ENCODE data around the gene ATG4B. TPM values are rescaled to one million over a fixed set of nuclear protein-coding genes. Genes with fewer than 3 reads are reported as not detected.

Gene ATG4B
- polyA plus RNA-seq, 4 donors: 58.9 to 113 (median 87.1) TPM

DNA sequence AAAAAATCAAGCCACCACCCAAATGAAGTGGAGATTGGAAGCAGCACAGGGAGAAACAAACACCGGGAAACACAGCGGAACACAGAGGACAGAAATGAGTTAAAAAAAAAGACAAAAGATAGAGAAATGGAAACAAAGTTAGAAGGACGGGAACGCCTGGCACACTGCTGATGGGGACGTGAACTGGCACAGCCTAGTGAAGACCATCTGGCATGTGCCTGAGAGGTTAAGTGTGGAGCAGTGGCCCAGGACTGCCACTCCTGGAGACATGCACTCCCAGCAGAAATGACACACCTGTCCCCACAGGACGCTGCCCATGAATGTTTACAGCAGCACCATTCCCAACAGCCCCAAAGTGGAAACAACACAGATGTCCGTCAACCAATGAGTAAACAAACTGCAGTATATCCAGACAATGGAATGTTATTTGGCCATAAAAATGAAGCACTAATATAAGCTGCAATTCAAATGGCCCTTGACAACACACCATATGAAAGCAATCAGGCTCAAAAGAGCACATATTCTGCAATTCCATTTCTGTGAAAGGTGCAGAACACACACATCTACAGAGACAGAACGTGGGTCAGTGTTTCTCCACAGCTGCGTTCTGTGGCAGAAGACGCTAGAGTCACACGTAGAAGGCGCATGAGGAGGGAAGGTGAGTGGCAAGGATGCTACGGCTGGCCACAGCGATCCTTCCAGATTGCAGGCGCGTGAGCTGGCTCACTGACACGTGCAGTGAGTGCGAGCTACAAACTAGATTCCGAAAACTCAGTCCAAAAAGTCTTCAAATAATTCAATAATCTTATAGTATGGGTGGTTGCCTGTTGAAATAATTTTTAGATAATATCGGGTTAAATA, 25.1 kb upstream of the ATG4B start:
- no peak for DNase-seq (ENCODE audit: low read depth in 4 of 4, low spot score in 2 of 4)

DNA sequence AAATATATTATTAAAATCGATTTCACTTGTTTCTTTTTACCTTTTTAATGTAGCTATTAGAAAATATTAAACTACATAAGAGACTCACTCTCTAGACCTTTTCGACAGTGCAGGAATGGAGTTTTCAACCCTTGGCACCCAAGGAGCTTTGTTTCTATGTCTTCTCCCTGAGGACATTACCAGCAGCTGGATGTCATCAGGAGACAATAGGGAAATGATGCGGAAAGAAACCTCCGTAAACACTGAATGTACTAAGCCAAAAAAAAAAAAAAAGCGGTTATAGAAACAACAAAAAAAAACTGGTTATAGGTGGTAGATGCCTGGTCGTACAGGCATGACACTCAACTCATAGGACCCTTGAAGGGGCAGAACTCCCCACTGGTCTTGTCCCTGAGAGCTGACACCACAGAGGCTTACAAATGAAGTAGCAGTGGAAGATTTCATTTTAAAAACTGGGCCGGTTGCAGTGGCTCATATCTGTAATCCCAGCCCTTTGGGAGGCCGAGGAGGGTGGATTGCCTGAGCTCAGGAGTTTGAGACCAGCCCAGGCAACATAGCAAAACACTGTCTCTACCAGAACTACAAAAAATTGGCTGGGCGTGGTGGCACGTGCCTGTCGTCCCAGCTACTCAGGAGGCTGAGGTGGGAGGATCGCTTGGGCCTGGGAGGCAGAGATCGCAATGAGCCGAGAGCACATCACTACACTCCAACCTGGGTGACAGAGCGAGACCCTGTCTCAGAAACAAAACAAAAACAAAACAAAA, 24.3 kb upstream of the ATG4B start:
- DNase-seq (ENCODE audit: low read depth in 4 of 4, low spot score in 2 of 4): no peak

DNA sequence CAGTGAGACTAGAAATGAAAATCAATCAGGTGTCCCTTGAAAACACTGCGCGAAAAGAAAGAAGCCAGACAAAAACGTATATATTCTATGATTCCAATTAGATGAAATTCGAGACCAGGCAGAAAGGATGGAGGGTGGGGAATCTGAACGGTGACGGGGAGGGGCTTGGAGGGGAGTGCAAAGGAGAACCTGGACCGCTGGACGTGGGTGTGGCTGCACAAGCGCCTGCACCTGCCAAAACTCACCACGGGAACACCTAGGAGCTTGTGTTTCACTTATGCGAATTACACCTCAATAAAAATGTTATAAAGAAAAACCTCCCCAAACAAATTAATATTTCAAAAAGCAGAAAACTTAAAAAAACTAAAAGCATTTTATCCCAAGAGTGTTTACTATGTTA, 22.5 kb upstream of the ATG4B start:
- DNase-seq (ENCODE audit: low read depth in 4 of 4, low spot score in 2 of 4): no peak

DNA sequence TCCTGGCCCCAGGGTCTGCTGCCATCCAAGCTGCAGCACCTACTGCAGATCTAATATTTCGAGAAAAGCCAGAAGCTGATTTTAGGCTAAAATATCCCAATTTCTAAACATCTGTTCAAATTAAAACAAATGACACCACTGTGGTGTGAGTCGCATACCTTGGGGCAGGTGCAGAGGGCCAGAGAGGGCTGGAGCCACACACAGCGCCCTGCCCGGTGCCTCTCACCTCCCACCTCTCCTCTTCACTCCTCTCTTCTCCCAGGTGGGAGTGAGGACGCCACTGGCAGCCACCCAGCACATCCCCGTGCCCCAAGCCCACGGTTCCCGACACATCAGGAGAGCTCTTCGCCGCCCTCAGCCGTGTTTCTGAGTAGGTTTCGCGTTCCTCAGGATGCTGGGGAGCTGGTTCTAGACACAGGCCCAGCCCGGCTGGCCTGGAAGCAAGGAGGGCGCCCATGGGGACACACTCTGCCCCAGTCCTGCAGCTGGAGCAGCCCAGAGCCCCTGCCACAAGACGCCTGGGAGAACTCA, 21.9 kb upstream of the ATG4B start:
- DNase-seq (ENCODE audit: low read depth in 4 of 4, low spot score in 2 of 4): no peak

DNA sequence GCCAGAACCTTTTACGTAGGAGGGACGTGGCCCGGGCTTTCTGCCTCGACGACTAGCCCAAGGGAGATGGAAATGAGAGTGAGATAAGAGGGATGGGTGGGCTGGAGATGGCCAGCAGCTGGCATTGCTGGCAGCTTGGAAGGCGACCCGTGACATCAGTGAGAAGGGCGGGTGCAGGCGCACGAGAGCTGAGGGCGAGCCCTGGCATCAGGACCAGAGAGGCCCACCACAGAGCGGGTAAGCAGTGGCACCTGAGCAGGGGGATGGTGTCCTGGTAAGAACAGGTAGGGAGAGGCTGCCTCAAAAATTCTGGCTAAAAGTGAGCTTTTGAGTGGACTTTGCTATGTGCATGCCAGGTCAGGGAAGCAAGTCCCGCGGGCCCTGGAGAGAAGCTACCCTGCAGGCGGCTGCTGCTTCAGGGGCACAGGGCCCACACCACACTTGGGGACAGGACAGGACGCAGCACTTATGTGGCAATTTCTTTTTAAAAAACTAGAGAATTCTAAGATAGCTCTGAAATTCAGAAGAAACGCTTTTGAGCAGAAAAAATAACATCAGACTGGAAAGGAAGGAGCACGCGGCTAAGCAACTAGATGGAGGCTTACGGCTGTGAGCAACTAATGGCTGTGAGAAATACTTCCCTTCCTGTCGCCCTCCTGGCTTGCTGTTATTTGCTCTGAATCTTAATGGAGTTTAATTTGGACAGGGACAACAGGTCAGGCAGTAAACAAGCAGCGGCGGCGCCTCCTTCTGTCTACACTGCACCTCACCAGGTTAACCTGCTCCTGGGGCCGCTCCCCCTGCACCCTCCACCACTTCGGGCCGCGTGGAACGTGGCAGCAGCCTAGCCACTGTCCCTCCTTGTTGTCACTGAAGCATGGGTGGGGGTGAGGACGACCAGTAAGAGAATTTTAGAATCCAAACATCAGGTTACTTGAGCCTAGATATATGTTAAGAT, 21.0 kb upstream of the ATG4B start:
- no peak for DNase-seq (ENCODE audit: low read depth in 4 of 4, low spot score in 2 of 4)

DNA sequence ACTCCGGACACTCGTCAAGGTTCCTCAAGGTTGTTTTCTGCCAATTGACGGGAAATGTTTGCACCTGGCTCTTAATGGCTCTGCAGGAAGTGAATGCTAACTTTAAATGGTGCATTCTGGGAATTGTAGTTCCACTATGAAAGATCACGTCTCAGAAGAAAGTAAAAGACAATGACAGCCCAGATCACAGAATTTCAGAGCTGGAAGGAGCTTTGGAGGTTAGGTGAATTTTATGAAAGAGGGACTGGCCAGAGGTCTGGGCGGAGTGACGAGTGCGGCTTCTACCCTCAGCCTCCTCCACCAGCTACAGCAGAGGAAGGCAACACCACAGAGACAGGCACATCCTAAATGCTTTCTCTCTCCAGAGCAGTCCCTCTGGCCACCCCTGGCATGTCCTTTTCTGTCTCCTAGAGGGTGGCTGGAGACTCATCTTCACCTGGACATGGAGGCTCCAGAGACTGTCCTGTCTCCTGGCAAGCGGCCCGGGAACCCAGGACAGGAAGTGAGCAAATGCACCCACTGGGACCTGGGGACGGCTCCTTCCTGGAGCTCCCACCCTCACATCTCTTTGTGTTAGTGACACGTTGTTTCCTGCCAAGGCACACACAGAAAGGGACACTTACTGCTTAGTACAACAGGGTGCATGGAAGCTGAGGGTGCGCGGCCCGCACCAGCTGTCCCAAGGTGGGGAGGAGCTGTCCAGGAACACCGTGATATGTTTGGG, 19.9 kb upstream of the ATG4B start:
- DNase-seq (ENCODE audit: low read depth in 4 of 4, low spot score in 2 of 4): no peak

DNA sequence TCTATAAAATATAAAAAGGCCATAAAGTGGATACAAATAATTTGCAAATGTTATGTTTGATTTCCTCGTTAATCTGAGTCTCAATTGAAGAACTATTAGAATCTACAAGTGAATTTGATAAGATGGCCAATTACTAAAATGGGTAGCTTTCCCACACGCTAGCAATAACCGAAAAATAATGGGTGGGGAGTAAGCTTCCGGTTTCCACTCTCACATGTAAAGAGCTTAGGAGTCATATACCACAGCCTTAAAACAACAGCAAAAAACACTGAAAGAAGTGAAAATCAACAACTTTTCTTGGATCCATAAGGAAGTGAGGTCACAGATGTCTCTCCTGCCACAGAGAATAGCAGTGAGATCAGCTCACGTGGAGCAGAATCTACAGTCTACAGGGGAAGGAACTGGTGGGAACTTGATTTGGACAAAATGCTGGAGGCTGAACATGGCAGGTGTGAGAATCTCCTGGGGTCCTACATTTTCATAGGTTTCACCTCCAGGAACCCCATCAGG, 19.1 kb upstream of the ATG4B start:
- DNase-seq (ENCODE audit: low read depth in 4 of 4, low spot score in 2 of 4): no peak

DNA sequence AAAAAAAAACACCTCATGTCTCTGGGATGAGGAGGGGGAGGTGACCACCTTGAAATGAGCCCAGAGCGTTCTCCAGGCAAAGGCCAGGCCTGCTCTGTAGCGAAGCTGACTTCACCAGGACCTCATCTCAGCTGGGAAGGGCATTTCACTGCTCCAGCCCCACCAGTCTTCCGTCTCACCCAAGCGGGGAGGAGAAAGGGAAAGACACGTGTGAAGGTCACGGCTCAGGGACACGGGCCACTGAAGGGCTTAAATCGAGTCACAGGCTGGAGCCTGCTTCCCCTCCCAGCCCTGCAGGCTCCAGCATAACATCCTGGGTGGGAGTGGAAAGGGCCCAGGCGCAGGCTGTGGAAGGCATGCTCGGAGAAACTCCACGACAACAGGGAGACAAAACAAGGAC, 18.7 kb upstream of the ATG4B start:
- DNase-seq (ENCODE audit: low read depth in 4 of 4, low spot score in 2 of 4): no peak

DNA sequence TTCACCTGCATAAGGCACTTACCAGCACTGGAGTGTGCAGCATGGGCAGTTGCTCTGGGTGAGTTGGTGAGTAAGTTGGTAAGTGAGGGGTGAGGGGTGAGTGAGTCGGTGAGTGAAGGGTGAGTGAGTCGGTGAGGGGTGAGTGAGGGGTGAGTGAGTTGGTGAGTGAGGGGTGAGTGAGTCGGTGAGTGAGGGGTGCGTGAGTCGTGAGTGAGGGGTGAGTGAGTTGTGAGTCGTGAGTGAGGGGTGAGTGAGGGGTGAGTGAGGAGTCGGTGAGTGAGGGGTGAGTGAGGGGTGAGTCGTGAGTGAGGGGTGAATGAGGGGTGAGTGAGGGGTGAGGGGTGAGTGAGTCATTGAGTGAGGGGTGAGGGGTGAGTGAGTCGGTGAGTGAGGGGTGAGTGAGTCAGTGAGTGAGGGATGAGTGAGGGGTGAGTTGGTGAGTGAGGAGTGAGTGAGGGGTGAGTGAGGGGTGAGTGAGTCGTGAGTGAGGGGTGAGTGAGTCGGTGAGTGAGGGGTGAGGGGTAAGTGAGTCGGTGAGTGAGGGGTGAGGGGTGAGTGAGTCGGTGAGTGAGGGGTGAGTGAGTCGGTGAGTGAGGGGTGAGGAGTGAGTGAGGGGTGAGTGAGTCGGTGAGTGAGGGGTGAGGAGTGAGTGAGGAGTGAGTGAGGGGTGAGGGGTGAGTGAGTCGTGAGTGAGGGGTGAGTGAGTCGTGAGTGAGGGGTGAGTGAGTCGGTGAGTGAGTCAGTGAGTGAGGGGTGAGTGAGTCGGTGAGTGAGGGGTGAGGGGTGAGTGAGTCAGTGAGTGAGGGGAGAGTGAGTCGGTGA, 17.7 kb upstream of the ATG4B start:
- no peak for DNase-seq (ENCODE audit: low read depth in 4 of 4, low spot score in 2 of 4)

DNA sequence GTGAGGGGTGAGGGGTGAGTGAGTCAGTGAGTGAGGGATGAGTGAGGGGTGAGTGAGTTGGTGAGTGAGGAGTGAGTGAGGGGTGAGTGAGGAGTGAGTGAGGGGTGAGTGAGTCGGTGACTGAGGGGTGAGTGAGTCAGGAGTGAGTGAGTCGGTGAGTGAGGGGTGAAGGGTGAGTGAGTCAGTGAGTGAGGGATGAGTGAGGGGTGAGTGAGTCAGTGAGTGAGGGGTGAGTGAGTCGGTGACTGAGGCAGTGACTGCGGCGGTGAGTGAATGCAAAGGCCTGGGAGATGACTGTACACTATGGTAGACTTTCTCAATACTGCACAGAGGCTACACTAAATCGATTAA, 17.1 kb upstream of the ATG4B start:
- no peak for DNase-seq (ENCODE audit: low read depth in 4 of 4, low spot score in 2 of 4)

DNA sequence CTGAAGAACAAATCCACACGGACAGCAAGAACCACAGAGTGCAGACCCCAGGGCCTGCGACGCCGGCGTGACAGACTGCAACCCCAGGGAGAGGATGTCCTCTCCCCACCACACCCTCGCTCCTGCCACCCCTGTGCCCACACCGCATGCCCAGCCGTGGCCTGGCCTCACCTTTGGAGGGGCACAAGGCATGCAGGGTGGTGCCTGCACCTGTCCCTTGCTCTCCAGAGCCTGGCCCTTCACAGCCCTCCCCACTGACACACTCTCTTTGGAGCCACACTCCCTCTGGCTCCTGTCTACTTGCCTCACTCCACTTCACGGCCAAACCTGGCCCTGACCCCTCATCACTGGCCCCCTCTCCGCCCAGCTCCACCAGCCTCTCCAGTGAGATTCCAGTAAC, 9.8 kb upstream of the ATG4B start:
- no peak for DNase-seq (ENCODE audit: low read depth in 4 of 4, low spot score in 2 of 4)

DNA sequence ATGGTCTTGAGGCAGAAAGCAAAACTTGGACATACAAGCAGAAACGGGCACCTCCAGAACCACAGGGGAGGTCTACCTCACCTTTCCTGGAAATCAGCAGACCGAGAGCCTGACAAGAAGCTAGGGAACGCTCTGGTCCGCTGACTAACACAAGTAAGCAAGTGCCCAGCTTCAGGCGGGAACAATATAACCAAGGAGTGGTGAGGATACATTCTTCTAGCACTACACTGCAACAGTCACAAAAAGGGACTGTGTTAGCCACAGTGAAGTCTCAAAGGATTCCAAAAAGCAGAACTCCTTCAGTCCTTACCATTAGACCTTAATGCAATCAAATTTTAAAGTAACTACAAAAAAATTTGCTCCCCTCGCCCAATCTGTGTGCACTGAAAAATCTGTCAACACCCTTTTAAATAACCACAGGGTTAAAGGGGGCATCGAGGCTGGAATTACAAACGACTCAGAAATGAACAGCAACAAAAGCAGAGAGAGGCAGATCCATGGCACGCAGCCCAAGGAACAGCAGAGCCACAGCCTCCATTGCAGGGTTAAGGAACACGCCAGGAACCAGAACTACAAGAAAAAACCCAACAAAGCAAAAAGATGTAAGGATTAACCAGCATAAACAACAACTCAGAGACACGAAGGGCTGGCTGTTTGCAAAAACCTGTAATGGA, 7.6 kb upstream of the ATG4B start:
- no peak for DNase-seq (ENCODE audit: low read depth in 4 of 4, low spot score in 2 of 4)

DNA sequence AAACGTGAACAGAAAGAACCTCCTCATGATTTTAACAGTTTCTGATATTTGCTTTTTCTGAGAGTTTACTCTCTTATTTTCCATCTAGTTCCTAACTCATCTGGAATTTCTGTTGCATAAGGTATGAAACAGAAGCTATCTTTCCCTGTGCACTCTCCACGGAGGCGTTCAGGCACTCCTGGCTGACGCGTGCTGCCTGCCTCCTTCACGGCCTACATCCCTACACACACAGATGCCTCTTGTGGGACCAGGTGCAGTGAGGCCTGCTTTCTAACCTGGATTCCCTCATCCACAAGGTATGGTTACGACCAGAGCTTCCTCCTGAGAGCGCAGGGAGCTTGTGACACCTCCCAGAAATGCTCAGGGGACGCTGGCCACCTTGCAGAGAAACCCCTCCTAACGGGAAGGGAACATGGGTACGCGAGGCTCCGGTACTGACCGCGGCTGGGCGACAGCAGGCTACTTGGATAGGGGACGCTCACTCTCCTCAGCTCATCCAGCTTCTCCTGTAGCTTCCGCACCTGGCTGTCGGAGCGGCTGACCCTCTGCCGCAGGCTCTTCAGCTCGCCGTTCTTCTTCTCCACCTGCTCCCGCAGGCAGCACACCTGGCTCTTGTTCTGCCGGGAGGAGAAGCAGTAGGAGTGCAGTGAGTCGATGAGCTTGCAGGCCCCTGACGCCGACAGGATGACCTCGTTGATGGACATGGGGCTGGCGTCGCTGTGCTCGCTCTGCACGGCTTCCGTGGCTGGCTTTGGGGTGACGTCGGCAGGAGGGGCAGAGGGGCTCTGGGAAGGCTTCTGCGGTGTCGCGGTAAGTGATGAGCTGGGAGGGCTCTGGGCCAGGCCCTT, 4.8 kb upstream of the ATG4B start:
- no peak for DNase-seq (ENCODE audit: low read depth in 4 of 4, low spot score in 2 of 4)

DNA sequence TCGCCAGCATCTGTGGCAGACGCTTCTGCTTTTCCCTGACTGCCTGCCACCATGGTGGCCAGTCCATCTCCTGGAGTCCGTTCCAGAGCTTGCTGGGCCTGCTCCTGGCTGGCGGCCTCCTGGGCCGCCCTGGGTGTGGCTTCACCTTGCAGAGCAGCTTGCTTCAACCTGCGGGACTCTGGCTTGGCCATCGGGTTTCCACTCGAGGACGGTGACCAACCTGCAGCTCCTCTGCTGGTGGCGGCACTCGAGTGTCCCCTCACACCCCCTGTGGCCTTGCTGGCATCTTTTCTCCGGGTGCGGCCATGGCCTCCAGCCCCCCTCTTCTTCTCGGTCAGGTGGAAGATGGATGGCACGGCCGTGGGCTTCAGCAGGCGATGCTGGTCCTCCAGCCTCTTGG, 3.9 kb upstream of the ATG4B start:
- no peak for DNase-seq (ENCODE audit: low read depth in 4 of 4, low spot score in 2 of 4)

DNA sequence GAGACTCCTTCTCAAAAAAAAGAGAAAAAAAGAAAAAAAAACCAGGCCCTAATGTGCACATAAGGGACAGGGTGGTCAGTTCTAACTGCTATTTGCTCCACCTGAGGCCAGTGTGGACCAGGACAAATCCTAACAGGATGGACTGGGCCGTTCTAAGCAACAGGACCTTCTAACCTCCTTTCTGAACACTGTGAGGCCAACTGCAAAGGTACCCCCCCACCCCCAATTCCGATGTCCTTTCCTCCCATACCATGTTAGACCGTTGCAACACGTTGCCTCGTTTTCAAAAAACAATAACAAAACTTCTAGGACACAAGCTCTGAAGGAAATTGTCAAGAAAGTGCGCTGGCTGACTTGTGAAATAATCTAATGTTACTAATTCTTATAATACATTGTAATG, 1.7 kb upstream of the ATG4B start:
- no peak for DNase-seq (ENCODE audit: low read depth in 4 of 4, low spot score in 2 of 4)

DNA sequence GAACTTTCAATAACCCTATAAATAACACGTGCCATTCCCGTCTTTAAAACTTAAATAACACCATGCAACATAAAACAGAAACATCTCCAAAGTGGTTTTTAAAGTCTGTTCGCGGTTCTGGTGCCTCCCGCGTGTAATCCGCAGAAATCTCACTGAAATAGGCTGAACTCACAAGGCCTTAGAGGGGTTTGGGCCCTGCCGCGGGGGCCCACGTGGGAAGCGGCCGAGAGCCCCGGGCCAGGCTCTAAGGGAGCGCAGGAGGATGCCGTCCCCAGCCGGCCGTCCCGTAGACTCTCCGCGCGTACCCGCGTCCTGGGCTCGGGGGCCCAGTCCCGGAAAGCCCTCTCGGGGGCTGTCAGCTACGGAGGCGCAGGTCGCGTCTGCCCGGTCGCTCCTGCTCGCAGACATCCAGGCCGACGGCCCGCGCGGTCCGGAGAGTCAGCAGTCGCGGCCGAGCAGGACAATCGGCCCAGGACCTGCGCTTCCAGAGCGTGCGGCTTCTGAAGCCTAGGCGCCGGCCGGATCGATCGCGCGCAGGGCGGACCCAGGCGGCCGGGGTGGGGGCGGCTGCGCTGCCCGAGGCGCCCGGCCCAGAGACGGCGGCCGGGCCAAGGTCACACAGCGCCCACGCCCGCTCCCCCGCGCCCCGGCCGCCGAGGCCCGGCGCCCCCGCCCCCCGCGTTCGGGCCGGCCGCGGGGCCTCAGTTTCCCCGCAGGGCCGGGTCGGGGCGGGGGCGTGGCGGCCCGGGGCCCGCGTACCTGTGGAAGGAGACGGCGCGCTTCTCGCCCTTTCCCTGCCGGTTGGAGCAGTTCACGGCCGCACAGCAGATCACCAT, 1.1 kb upstream of the ATG4B start:
- DNase-seq (ENCODE audit: low read depth in 4 of 4, low spot score in 2 of 4): peak in 1 of 4 donors; percentile 38

Data from left renal cortex interstitium (tissue), 4 donors.